Melanocyte of skin (primary cell): Measurements from ENCODE around the gene ERVMER34-1. TPM values are rescaled to one million over a fixed set of nuclear protein-coding genes. Genes with fewer than 3 reads are reported as not detected.

Experiments used
- small RNA-seq, 2 donors: library from RNA; depleted of rRNA; stranded (forward); fragments of <200 nt; gene quantifications; one replicate each; pipeline ENCODE3, GENCODE V24; 2012
- total RNA-seq, 2 donors: library from RNA; depleted of rRNA; stranded (reverse); fragments of >200 nt; gene quantifications; 2 replicates each; pipeline ENCODE4 v1.2.3, GENCODE V29; 2012

ERVMER34-1 gene
- under 1 TPM; under 0.01 to 0.33 TPM for total RNA-seq

GRCh38 chr4:52750819-52751486 lies at the start of gene ERVMER34-1:
Gene ERVMER34-1, minus strand, starts transcription at chr4:52751425. Its CDS starts 5,905 bp downstream, at chr4:52745520.

Small RNA genes lying within 50 kb of the gene (small RNA-seq; reads per million reads assigned to genes)
- gene MIR4449 (20.7 to 22.8 reads per million in 2 donors), gene RF00019 (0 reads per million in 2 donors), gene RF00568 (0 reads per million in 2 donors), gene SNORA26 (218 to 319 reads per million in 2 donors)

Other genes starting within 250 kb of the ERVMER34-1 start
- gene USP46, start 92.1 kb downstream of the ERVMER34-1 start, total RNA-seq, result 10 to 100 TPM; 10.3 to 12.3 TPM
- gene RASL11B, start 110.9 kb upstream of the ERVMER34-1 start, total RNA-seq, result under 1 TPM in 1 of 2 donors, not detected in 1; under 0.01 TPM